ENCODE results near the gene TTLL13.
"Not testable (repeated sequence)": the region's sequence is repeated elsewhere in the genome, so short reads cannot be mapped to it uniquely, and the experiment has no call there.

DNA sequence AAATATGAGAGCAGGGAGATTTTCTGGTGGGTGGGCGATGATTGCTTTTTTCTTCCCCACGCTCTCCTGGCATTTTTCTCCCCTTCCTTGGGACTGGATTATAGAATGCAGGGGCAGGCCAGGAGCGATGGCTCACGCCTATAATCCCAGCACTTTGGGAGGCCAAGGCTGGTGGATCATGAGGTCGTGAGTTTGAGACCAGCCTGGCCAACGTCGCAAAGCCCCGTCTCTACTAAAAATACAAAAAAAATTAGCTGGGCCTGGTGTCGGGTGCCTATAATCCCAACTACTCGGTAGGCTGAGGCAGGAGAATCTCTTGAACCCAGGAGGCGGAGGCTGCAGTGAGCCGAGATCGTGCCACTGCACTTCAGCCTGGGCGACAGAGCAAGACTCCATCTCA lies 56.0 kb downstream of the TTLL13 start:
- TF ChIP-seq EZH2phosphoT487, EZH2 (IDR thresholded peaks at IDR 0.05): not testable (repeated sequence)
- TF ChIP-seq, protein P1, sequence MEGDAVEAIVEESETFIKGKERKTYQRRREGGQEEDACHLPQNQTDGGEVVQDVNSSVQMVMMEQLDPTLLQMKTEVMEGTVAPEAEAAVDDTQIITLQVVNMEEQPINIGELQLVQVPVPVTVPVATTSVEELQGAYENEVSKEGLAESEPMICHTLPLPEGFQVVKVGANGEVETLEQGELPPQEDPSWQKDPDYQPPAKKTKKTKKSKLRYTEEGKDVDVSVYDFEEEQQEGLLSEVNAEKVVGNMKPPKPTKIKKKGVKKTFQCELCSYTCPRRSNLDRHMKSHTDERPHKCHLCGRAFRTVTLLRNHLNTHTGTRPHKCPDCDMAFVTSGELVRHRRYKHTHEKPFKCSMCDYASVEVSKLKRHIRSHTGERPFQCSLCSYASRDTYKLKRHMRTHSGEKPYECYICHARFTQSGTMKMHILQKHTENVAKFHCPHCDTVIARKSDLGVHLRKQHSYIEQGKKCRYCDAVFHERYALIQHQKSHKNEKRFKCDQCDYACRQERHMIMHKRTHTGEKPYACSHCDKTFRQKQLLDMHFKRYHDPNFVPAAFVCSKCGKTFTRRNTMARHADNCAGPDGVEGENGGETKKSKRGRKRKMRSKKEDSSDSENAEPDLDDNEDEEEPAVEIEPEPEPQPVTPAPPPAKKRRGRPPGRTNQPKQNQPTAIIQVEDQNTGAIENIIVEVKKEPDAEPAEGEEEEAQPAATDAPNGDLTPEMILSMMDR (IDR thresholded peaks at IDR 0.05) = not testable (repeated sequence)
